BLaER1 (cell line): ENCODE measurements around the gene TNS3.

Source experiments
- H3K27ac ChIP-seq: shearing (Covaris generic); formaldehyde crosslinking; 2 replicates; pipeline ENCODE4 v1.8.1; 2022
- H3K27me3 ChIP-seq: shearing (Covaris generic); formaldehyde crosslinking; 2 replicates; pipeline ENCODE4 v1.8.1; 2022
- H3K36me3 ChIP-seq: shearing (Covaris generic); formaldehyde crosslinking; 2 replicates; pipeline ENCODE4 v1.8.1; 2022
- H3K4me1 ChIP-seq: shearing (Covaris generic); formaldehyde crosslinking; 2 replicates; pipeline ENCODE4 v1.8.1; 2022
- H3K4me2 ChIP-seq: shearing (Covaris generic); formaldehyde crosslinking; 2 replicates; pipeline ENCODE4 v1.8.1; 2022
- H3K4me3 ChIP-seq: shearing (Covaris generic); formaldehyde crosslinking; 2 replicates; pipeline ENCODE4 v1.8.1; 2022
- H3K9ac ChIP-seq: shearing (Covaris generic); formaldehyde crosslinking; 2 replicates; pipeline ENCODE4 v1.8.1; 2022
- H3K9me3 ChIP-seq: shearing (Covaris generic); formaldehyde crosslinking; 2 replicates; pipeline ENCODE4 v1.8.1; 2022
- H4K20me1 ChIP-seq: shearing (Covaris generic); formaldehyde crosslinking; 2 replicates; pipeline ENCODE4 v1.8.1; 2022
- Cebpa-rat ChIP-seq: shearing (Covaris generic); IDR thresholded peaks from 2 replicates; pipeline ENCODE4 v1.8.1; 2022

The TNS3 gene

GRCh38 chr7:47303014-47303694 is 278.8 kb downstream of the TNS3 start:
- Histone ChIP-seq H3K9ac (no peak overlapping the region), H3K4me2 (no peak overlapping the region), H3K27me3 (no peaks in the 10 kb centered on the region)

GRCh38 chr7:47302560-47302959 is 279.4 kb downstream of the TNS3 start:
- Histone ChIP-seq H3K9me3 (no peaks in the 10 kb centered on the region), H4K20me1 (no peaks in the 10 kb centered on the region), H3K27ac (no peak overlapping the region), H3K4me3 (no peak overlapping the region), H3K9ac (no peak overlapping the region), H3K27me3 (no peaks in the 10 kb centered on the region), H3K4me1 (peaks cover 26% of the 10 kb centered on the region), H3K36me3 (peaks cover 42% of the 10 kb centered on the region), H3K4me2 (no peak overlapping the region)
- no peak for TF ChIP-seq Cebpa-rat

More at GRCh38 chr7:47303014-47303694, 278.8 kb downstream of the TNS3 start:
- Histone ChIP-seq H3K4me1 (peaks cover 26% of the 10 kb centered on the region), H3K36me3 (peaks cover 42% of the 10 kb centered on the region), H3K27ac (no peak overlapping the region), H4K20me1 (no peaks in the 10 kb centered on the region), H3K9me3 (no peaks in the 10 kb centered on the region), H3K4me3 (no peak overlapping the region)
- TF ChIP-seq Cebpa-rat = no peak

DNA sequence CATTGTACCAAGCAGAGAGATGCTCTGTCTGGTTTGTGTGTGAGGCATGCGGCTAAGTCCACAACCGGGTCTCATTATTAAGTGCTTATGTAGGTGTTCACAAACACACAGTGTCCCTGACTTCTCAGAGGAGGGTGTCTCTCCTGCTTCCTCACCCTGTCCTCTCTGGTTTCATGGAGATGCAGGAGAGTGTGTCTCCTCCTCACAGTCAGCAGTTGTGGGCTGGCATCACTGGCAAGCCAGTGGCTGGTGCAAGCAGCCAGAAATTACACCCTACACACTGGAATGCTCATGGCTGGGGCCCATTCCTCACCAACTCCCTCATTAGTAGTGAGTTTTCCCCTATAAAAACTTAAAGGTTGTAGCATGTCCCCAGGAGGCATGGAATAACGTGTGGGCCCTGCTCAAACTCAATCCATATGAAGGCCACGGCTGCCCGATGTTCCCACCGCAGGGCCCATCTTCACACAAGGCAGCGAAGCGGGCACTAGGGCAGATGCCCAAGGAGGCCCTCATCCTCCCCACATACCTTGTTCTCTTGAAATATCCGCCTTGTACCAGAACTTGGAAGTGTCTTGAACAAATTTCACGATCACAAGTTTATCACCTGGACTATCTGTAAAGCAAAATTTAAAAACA is 280.1 kb downstream of the TNS3 start:
- Histone ChIP-seq H3K9ac (no peak overlapping the region), H3K27ac (no peak overlapping the region), H3K4me1 (peaks cover 26% of the 10 kb centered on the region), H3K27me3 (no peaks in the 10 kb centered on the region), H3K36me3 (peaks cover 50% of the 10 kb centered on the region), H3K9me3 (no peaks in the 10 kb centered on the region), H3K4me3 (no peak overlapping the region), H4K20me1 (no peaks in the 10 kb centered on the region), H3K4me2 (no peak overlapping the region)
- TF ChIP-seq Cebpa-rat = no peak

GRCh38 chr7:47301105-47301477 is 280.8 kb downstream of the TNS3 start:
- H3K9ac ChIP-seq = no peak overlapping the region
- H3K9me3 ChIP-seq = no peaks in the 10 kb centered on the region
- H3K36me3 ChIP-seq = peaks cover 50% of the 10 kb centered on the region
- H3K4me3 ChIP-seq = no peak overlapping the region
- H3K4me1 ChIP-seq = peaks cover 26% of the 10 kb centered on the region
- no peak for TF ChIP-seq Cebpa-rat
- H3K27ac ChIP-seq = no peak overlapping the region
- no peak overlapping the region for H3K4me2 ChIP-seq
- no peaks in the 10 kb centered on the region for H4K20me1 ChIP-seq
- no peaks in the 10 kb centered on the region for H3K27me3 ChIP-seq

- Histone ChIP-seq H3K4me2 (no peak overlapping the region), H3K4me3 (no peak overlapping the region), H3K9me3 (no peaks in the 10 kb centered on the region), H3K36me3 (peaks cover 50% of the 10 kb centered on the region), H4K20me1 (no peaks in the 10 kb centered on the region), H3K9ac (no peak overlapping the region), H3K4me1 (peaks cover 26% of the 10 kb centered on the region), H3K27me3 (no peaks in the 10 kb centered on the region), H3K27ac (no peak overlapping the region)
- TF ChIP-seq Cebpa-rat = no peak
Observed at GRCh38 chr7:47300472-47301104, 281.3 kb downstream of the TNS3 start.

DNA sequence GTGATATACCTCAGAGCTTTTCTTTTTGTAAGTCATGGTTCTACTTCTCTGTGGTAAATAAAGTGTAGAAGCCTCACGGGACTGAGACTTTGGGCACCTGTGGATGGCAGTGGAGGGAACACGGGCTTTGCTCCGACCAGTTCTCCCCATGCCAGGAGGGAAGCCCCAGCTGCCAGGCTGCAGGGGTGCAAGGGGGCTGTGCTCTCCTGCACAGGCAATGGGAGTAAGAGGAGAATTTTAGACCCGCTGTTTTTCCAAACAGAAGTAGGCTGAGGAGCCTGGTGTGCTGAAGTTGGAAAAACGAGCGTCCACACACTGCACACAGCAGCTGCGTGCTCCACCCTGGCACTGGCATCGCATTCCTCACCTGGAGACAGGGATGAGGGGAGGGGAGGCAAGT is 282.4 kb downstream of the TNS3 start:
- Histone ChIP-seq H3K9me3 (no peaks in the 10 kb centered on the region), H3K27ac (no peak overlapping the region), H3K9ac (no peak overlapping the region), H3K4me2 (peak overlapping the region; percentile 52; the same call in 1 of the 2 replicates), H3K4me3 (no peak overlapping the region), H3K27me3 (no peaks in the 10 kb centered on the region), H3K36me3 (peaks cover 50% of the 10 kb centered on the region), H4K20me1 (no peaks in the 10 kb centered on the region), H3K4me1 (peaks cover 19% of the 10 kb centered on the region)
- TF ChIP-seq Cebpa-rat = no peak

DNA sequence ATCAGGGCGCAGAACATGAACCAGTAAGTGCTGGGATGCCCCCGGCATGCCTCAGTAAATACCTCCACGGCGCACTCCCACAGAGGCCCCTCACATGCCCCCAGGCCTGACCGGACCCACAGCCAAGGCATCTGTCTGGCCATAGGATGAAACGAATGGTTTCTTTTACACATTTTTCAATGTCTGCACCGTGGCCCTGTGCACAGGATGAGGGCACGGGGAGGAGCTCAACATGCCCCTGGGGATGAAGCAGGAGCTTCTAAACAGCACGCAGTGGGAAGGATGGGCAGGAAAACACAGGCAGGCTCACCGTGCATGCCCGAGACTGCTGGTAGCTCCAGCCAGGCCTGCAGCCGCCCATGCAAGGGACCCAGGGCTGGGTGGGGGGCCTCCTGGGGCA is 283.3 kb downstream of the TNS3 start:
- Histone ChIP-seq H3K36me3 (peaks cover 51% of the 10 kb centered on the region), H3K4me1 (peaks cover 26% of the 10 kb centered on the region), H3K4me3 (no peak overlapping the region), H4K20me1 (no peaks in the 10 kb centered on the region), H3K27ac (no peak overlapping the region), H3K4me2 (peak overlapping the region; percentile 52), H3K9ac (no peak overlapping the region), H3K27me3 (no peaks in the 10 kb centered on the region), H3K9me3 (no peaks in the 10 kb centered on the region)
- TF ChIP-seq Cebpa-rat = no peak

DNA sequence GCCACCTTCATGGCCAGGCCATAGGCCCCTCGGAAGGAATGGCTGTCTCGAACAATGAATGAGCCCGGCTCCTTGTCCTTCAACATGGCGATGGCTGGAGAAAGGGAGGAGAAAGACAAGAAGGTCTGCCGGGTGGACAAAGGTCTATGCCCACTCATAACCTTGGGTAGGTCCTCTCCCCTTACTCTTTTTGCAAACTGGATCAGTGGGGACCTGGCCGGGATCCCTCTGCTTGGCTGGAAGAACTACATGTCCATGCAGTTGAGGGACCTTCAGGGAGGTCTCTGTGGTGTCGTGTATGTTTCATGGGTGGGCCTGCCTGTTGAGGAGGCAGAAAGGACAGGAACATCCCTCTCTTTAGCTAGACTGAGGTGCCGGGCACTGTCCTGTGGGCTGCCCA is 284.8 kb downstream of the TNS3 start:
- no peak for TF ChIP-seq Cebpa-rat
- H4K20me1 ChIP-seq = no peaks in the 10 kb centered on the region
- H3K4me3 ChIP-seq = no peak overlapping the region
- no peak overlapping the region for H3K9ac ChIP-seq
- no peaks in the 10 kb centered on the region for H3K27me3 ChIP-seq
- no peak overlapping the region for H3K4me2 ChIP-seq
- H3K27ac ChIP-seq = no peak overlapping the region
- peaks cover 37% of the 10 kb centered on the region for H3K4me1 ChIP-seq
- peaks cover 49% of the 10 kb centered on the region for H3K36me3 ChIP-seq
- no peaks in the 10 kb centered on the region for H3K9me3 ChIP-seq

DNA sequence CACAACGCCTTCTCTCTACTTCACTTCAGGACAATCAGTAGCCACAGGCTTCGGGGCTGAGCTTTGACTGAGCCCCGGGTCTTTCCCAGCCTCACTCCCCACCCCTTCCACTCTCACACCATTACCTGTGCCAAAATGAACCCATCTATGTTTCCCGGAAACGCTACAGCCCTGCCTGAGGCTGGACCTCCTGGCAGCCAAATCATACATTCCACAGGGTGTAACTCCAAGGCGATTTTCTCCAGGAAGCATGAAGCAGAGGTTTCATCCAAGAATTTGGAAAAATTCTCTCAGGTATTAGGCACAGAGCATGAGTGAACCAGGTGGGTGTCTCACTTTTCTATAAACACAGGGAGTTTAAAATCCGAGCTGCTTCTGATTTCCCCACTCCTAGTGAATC is 286.3 kb downstream of the TNS3 start:
- Histone ChIP-seq H3K9ac (no peak overlapping the region), H3K4me2 (no peak overlapping the region), H3K4me3 (no peak overlapping the region), H3K36me3 (peaks cover 39% of the 10 kb centered on the region), H3K4me1 (peaks cover 52% of the 10 kb centered on the region), H3K9me3 (no peaks in the 10 kb centered on the region), H4K20me1 (no peaks in the 10 kb centered on the region), H3K27me3 (no peaks in the 10 kb centered on the region), H3K27ac (no peak overlapping the region)
- no peak for TF ChIP-seq Cebpa-rat

GRCh38 chr7:47294556-47295222 is 287.2 kb downstream of the TNS3 start:
- Histone ChIP-seq H3K27me3 (no peaks in the 10 kb centered on the region), H3K27ac (peak overlapping the region; percentile 2; the same call in 1 of the 2 replicates), H3K4me1 (peaks cover 53% of the 10 kb centered on the region), H3K4me2 (peak overlapping the region; percentile 36), H3K36me3 (peaks cover 36% of the 10 kb centered on the region), H3K4me3 (no peak overlapping the region), H3K9me3 (no peaks in the 10 kb centered on the region), H4K20me1 (no peaks in the 10 kb centered on the region), H3K9ac (no peak overlapping the region)
- TF ChIP-seq Cebpa-rat = no peak
